Measurements from ENCODE around the gene PCDH9.

GRCh38 chr13:66952507-66952906 is 277.6 kb downstream of the PCDH9 start:
- TF ChIP-seq POLR2AphosphoS5 (IDR thresholded peaks at IDR 0.05; ENCODE audit: borderline replicate concordance, low read depth, low read length) = no peak
- TF ChIP-seq EZH2 (IDR thresholded peaks at IDR 0.05) = no peak
